ENCODE data around the gene UBE2Z. TPM values are rescaled to one million over a fixed set of nuclear protein-coding genes. Genes with fewer than 3 reads are reported as not detected.
A peak's percentile ranks its signal among the peaks of the same experiment; 100 is the strongest.

Gene UBE2Z
- total RNA-seq, 1 experiment from 2014 or later, result 119 TPM

- Histone ChIP-seq H3K36me3 (ENCODE audit: control insufficient read depth in 1 of 2, insufficient read depth in 2 of 2, low read length in 2 of 2) (no peaks in the 10 kb centered on the region), H3K79me2 (ENCODE audit: insufficient read depth, low read length) (no peaks in the 10 kb centered on the region), H3K4me2 (ENCODE audit: low read length) (peak overlapping the region; percentile 17; the same call in 1 of the 2 replicates), H3K4me3 (replicated peaks in 1 of 2; ENCODE audit: low read depth in 1 of 2, low read length in 2 of 2) (no peak overlapping the region), H3K9me2 (ENCODE audit: insufficient read depth) (no peaks in the 10 kb centered on the region), H3K27me3 (ENCODE audit: insufficient read depth, low read length) (no peaks in the 10 kb centered on the region), H4K20me1 (ENCODE audit: insufficient read depth) (no peaks in the 10 kb centered on the region), H2AFZ (ENCODE audit: low read depth, low read length, poor library complexity, severe bottlenecking) (no peak overlapping the region), H3K9me3 (ENCODE audit: control insufficient read depth in 1 of 2, insufficient read depth in 1 of 2, low read depth in 1 of 2, low read length in 2 of 2) (no peaks in the 10 kb centered on the region), H3K4me1 (ENCODE audit: control insufficient read depth in 1 of 2, insufficient read depth in 2 of 2, low read length in 2 of 2) (peaks cover 0 to 2% of the 10 kb centered on the region in 2 experiments; a peak in 1 of 4 replicates), H3K27ac (ENCODE audit: low read depth, low read length) (no peak overlapping the region), H3K9ac (ENCODE audit: low read length) (no peak overlapping the region)
- BruUV-seq (replicated peaks), result no TSS peak
- DNase-seq (ENCODE audit: low read depth, low spot score) (peak; percentile 82), ATAC-seq (peak; percentile 93)
- ChIA-PET POLR2A (interaction anchor here (0.6 to 1.4 kb wide), 11 partner anchors 13 to 831 kb away, joined by 3 to 18 read pairs (median 3); partner anchors contain the start of genes ATP5MC1, HOXB9 and NFE2L1), RAD21 (ENCODE audit: low non-redundant PET in 1 of 2, low total read pairs in 2 of 2, uncharacterized antibody in 2 of 2, unreplicated experiment in 2 of 2) (interaction anchor here (0.6 to 2.3 kb wide), 31 partner anchors 10 to 412 kb away, joined by 3 to 40 read pairs (median 5); partner anchors contain the start of genes TTLL6 (in 2 of the 2), HOXB13 (in 1 of the 2) and HOXB9 (in 1 of the 2)), CTCF (interaction anchor here (0.6 to 8.0 kb wide), 57 partner anchors 9 to 853 kb away, joined by 3 to 237 read pairs (median 5); partner anchors contain the start of genes ATP5MC1, CALCOCO2, HOXB13 and HOXB9)
- TF ChIP-seq REST (IDR thresholded peaks at IDR 0.05; ENCODE audit: low read depth), result no peak
- peak; percentile 100 for TF ChIP-seq RAD21 (IDR thresholded peaks at IDR 0.05; ENCODE audit: low read depth)
- TF ChIP-seq EZH2 (IDR thresholded peaks at IDR 0.05), result no peak
- TF ChIP-seq, protein P1, sequence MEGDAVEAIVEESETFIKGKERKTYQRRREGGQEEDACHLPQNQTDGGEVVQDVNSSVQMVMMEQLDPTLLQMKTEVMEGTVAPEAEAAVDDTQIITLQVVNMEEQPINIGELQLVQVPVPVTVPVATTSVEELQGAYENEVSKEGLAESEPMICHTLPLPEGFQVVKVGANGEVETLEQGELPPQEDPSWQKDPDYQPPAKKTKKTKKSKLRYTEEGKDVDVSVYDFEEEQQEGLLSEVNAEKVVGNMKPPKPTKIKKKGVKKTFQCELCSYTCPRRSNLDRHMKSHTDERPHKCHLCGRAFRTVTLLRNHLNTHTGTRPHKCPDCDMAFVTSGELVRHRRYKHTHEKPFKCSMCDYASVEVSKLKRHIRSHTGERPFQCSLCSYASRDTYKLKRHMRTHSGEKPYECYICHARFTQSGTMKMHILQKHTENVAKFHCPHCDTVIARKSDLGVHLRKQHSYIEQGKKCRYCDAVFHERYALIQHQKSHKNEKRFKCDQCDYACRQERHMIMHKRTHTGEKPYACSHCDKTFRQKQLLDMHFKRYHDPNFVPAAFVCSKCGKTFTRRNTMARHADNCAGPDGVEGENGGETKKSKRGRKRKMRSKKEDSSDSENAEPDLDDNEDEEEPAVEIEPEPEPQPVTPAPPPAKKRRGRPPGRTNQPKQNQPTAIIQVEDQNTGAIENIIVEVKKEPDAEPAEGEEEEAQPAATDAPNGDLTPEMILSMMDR (IDR thresholded peaks at IDR 0.05 in 2 of 3, conservative IDR thresholded peaks at IDR 0.05 in 1 of 3; ENCODE audit: borderline replicate concordance in 1 of 3, insufficient read depth in 1 of 3, low read depth in 2 of 3, low read length in 2 of 3), result peak; percentile 97 to 100 (median 99)
- peak; percentile 44; the same call in 1 of the 2 replicates for TF ChIP-seq EGR1 (IDR thresholded peaks at IDR 0.05; ENCODE audit: low read depth)
- TF ChIP-seq, protein P2, sequence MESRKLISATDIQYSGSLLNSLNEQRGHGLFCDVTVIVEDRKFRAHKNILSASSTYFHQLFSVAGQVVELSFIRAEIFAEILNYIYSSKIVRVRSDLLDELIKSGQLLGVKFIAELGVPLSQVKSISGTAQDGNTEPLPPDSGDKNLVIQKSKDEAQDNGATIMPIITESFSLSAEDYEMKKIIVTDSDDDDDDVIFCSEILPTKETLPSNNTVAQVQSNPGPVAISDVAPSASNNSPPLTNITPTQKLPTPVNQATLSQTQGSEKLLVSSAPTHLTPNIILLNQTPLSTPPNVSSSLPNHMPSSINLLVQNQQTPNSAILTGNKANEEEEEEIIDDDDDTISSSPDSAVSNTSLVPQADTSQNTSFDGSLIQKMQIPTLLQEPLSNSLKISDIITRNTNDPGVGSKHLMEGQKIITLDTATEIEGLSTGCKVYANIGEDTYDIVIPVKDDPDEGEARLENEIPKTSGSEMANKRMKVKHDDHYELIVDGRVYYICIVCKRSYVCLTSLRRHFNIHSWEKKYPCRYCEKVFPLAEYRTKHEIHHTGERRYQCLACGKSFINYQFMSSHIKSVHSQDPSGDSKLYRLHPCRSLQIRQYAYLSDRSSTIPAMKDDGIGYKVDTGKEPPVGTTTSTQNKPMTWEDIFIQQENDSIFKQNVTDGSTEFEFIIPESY (IDR thresholded peaks at IDR 0.05; ENCODE audit: extremely low read depth, insufficient replicate concordance, low read length), result no peak
- no peak for TF ChIP-seq EZH2phosphoT487 (IDR thresholded peaks at IDR 0.05; ENCODE audit: borderline replicate concordance)
- TF ChIP-seq YY1 (IDR thresholded peaks at IDR 0.05; ENCODE audit: extremely low read depth, insufficient replicate concordance, low read depth, low read length), result peak; percentile 40
- no peak for TF ChIP-seq POLR2AphosphoS5 (IDR thresholded peaks at IDR 0.05; ENCODE audit: low read depth, low read length)
- TF ChIP-seq TCF7L2 (IDR thresholded peaks at IDR 0.05; ENCODE audit: borderline replicate concordance, extremely low read depth, insufficient read depth, insufficient read length), result no peak
- intact Hi-C loops (cut with micrococcal nuclease), result loop anchor here (1.0 to 10.0 kb wide), 6 partner anchors 65 to 854 kb away; no protein-coding TSS in a partner anchor
Observed at GRCh38 chr17:48878920-48879898, 29.0 kb upstream of the UBE2Z start.

Measured in HCT116 (cell line).